Astrocyte of the cerebellum (primary cell): Measurements from ENCODE around the gene CAPN9.

Experiments used
- DNase-seq: peaks from one replicate; pipeline ENCODE4 v3.0.0-alpha.2; 2011; ENCODE audit warnings: low read depth
- H3K4me3 ChIP-seq: 2 replicates; pipeline ENCODE4 v1.5.1; 2011; ENCODE audit warnings: mild to moderate bottlenecking, low read depth, low read length, moderate library complexity
- in situ Hi-C: cut with HindIII; loops from 2 replicates; pipeline ENCODE4 v1.10.0; 2017; ENCODE audit warnings: low sequenced_read_pairs
- TF ChIP-seq, protein P1 (sequence below): IDR thresholded peaks from 2 replicates; pipeline ENCODE4 v1.5.1; 2012; ENCODE audit warnings: low read length, low read depth, moderate library complexity, mild to moderate bottlenecking; ENCODE audit errors: missing control alignments

The CAPN9 gene

DNA sequence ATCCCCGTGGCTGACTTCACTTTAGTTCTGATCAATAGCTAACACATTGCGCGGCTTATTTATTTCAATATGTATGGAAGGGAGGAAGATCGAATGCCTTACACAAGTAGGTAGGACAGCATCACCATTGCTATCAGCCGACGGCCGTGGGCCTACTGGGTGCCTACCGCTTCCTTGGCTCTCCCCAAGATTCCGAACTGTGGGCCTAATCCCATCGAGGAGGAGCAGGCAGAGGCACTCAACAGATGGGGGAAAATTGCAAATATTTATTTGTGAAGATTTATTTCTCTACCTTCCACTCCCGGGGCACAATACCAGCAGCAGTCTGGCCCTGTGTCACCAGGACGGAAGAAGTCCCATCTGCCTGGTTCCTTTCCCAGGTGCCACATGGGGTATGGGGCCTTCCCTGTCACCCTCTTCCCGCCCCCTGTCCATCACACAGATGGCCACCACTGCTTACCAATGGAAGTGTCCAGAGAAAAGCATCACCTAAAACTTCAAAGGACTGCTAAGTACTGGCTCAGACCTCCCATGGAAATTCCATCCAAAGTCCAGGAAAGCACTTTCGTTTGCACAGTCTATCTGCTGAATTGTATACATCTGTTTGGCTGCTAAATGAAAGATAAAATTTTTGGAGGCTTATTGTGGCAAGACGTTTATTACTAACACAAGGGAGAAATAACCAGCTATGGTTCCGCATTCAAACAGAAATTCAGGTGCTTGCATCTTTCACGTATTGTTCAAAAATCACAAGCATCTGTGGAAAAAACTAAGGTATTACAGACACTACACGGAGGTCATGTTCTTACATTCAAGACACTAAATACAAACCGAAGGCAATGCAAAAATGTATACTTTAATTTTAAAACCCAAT is 45.1 kb upstream of the CAPN9 start:
- no peak overlapping the region for H3K4me3 ChIP-seq
- in situ Hi-C loops, result no loop called here
- TF ChIP-seq, protein P1, sequence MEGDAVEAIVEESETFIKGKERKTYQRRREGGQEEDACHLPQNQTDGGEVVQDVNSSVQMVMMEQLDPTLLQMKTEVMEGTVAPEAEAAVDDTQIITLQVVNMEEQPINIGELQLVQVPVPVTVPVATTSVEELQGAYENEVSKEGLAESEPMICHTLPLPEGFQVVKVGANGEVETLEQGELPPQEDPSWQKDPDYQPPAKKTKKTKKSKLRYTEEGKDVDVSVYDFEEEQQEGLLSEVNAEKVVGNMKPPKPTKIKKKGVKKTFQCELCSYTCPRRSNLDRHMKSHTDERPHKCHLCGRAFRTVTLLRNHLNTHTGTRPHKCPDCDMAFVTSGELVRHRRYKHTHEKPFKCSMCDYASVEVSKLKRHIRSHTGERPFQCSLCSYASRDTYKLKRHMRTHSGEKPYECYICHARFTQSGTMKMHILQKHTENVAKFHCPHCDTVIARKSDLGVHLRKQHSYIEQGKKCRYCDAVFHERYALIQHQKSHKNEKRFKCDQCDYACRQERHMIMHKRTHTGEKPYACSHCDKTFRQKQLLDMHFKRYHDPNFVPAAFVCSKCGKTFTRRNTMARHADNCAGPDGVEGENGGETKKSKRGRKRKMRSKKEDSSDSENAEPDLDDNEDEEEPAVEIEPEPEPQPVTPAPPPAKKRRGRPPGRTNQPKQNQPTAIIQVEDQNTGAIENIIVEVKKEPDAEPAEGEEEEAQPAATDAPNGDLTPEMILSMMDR, result no peak

GRCh38 chr1:230702934-230703678 is 44.1 kb upstream of the CAPN9 start:
- DNase-seq, result no peak
- H3K4me3 ChIP-seq, result no peak overlapping the region
- TF ChIP-seq, protein P1, result no peak
- in situ Hi-C loops, result no loop called here

More for the DNA sequence above, 45.1 kb upstream of the CAPN9 start:
- DNase-seq, result no peak

DNA sequence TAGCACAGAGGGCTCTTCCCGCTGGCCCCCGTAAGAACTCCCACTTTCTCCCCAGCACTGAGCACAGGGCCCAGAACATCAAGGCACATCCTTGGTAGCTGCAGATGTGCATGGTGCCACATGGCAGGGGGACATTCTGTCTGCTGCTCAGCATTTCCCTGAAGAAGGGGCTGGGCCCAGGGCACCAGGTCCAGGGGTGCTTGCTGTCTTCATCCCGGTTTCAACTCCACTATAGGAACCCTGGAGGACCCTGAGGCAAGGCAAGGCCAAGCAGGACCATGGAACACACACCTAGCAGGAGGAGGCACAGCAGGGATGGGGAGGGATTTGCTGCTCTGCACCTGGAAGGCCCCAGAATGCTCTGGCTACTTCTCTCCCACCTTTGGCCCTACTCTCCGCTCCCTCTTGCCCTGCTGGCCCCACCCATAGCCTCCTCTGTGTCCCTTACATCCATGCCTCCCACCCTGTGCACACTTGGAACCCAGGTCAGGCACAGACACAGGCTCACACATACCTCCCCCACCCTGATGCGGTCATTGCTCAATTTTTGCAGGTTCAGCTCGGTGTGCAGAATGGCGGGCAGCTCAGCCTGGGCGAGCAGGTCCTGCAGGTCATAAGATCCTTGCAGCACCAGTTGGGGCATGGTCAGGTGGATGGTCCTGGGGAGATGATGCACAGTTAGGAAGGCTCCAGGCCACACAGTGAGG is 43.4 kb upstream of the CAPN9 start:
- TF ChIP-seq, protein P1, result no peak
- in situ Hi-C loops, result no loop called here
- no peak overlapping the region for H3K4me3 ChIP-seq
- no peak for DNase-seq

DNA sequence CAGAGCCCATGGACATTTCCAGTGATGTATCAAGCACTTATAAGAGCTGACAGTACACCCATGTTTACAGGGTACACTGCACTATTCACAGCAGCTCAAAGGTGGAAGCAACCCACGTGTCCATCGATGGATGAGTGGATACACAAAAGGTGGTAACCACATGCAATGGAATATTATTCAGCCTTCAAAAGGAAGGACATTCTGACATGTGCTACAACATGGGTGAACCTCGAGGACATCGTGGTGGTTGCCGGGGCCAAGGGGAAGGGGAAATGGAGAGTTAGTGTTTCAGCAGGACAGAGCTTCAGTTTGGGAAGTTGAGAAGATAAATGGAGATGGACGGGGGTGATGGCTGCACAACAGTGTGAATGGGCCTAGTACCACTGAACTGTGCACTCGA is 42.4 kb upstream of the CAPN9 start:
- in situ Hi-C loops, result no loop called here
- DNase-seq, result no peak
- TF ChIP-seq, protein P1, result no peak
- no peak overlapping the region for H3K4me3 ChIP-seq

DNA sequence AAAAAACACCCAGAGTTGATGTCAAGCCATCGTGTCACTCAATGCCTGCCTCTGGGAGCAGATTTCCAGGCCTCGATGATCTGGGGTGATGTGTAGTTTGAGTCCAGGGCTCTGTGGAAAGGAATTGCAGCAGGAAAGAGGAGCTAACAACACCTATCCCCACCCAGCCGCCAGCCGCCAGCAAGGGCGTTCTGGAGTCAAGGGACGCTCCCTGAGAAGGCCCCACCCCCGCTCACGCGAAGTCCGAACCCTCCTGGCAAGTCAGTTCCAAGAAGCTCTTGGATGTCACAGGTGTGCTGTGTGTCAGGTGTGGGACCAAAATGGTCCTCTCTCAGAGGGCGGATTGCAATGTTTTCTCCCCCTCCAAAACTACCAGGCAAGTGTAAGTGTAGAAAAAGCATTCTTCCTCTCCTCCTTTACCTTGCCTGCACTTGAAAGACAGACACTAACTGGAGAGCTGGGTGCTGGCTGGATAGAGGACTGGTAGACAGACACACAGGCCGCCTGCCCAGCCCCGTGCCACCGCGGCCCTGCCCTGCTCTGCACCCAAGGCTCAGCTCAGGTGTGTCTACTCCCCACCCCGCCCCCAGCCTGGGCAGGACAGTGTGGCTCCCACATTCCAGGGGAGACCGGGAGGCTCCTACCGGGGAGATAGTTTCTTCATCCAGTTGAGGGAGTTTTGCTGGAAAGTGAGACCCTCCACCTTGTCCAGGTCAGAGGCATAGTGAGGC is 41.7 kb upstream of the CAPN9 start:
- in situ Hi-C loops, result no loop called here
- TF ChIP-seq, protein P1, result no peak

DNA sequence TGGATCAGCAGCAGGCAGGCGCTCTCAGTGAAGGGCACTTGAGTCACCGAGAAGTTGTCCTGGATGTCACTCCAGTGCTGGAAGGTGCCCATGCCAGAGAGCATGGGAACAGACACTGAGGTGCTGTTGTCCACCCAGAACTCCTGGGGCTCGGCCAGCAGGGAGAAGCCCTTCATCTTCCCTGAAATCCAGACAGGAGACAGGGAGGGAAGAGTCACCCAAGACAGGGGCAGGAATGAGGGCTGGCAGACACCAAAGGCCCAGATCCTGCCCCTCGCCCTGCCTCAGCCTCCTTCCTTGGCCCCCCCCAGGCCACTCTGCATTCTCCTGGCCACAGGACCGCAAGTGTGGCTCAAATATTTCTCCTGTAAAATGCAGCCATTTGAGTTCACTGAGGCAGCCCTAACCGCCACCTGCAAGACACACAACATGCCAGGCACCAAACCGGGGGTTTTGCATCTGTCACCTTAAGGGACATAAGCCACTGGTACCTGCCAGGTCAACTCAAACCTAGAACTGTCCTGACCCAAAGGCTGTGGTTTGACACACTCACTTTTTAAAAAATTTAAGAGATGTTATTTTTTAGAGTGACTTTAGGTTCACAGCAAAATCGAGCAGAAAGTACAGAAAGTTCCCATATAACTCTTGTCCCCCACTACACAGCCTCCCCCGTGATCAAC is 41.0 kb upstream of the CAPN9 start:
- in situ Hi-C loops, result no loop called here
- H3K4me3 ChIP-seq, result no peak overlapping the region
- TF ChIP-seq, protein P1, result no peak
- DNase-seq, result no peak

More for the DNA sequence above, 41.7 kb upstream of the CAPN9 start:
- DNase-seq, result no peak
- H3K4me3 ChIP-seq, result no peak overlapping the region
